GM12891 (cell line): ENCODE results near the gene ANKRD45.

Experiments used
- PAX5 ChIP-seq: IDR thresholded peaks from 2 replicates; pipeline ENCODE4 v1.6.1; 2011; ENCODE audit warnings: low read length, moderate library complexity, mild to moderate bottlenecking; ENCODE audit not compliant: insufficient read depth, severe bottlenecking
- POLR2A ChIP-seq: IDR thresholded peaks from 2 replicates; pipeline ENCODE4 v1.6.1; 2011; ENCODE audit warnings: low read depth, low read length, control low read depth
- SPI1 ChIP-seq: IDR thresholded peaks from 2 replicates; pipeline ENCODE4 v1.6.1; 2011; ENCODE audit warnings: low read depth, low read length, control low read depth
- TAF1 ChIP-seq: IDR thresholded peaks from 2 replicates; pipeline ENCODE4 v1.6.1; 2011; ENCODE audit warnings: low read depth, low read length, control low read depth

DNA sequence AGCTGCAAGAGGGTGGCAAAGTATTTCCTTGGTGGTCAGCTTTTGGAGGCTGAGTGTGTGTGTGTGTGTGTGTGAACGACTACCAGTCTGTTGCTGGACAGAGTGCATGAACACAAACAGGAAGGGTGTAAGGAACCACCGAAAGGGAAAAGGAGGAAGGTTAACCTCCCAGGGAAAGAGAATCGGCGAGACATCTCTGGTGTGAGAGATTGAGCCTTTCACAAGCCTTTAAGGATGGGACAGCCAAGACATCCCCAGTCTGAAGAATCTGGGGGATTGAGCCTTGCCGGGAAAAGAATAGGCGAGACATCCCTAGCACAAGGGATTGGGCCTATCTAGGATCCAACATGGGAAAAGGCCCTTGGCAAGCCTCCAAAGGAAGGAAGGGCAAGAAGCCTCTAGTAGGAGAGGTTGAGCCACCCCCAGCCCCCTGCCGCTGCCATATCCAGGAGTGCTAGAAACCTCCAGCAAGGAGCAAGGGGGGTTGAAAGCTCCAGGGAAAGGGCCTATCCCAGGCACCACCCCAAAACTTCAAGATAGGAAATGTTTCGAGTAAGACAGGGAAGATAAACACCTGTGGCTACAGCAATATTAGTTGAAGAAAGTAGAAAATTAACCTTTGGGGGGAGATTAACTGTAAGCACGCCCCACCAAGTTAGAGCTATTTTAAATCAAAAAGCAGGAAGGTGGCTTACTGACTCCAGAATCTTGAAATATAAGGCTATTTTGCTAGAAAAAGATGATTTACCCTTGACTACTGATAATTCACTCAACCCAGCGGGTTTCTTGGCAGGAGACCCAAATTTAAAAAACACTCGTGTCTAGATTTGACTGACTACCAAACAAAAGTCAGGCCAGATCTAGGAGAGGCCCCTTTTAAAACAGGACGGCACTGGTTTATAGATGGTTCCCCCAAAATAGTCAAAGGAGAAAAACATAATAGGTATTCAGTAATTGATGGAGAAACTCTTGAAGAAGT, 31.3 kb downstream of the ANKRD45 start:
- TF ChIP-seq TAF1: no peak
- no peak for TF ChIP-seq SPI1
- TF ChIP-seq POLR2A: no peak
- no peak for TF ChIP-seq PAX5
